ENCODE results near the gene EPHB1.
"Not testable (repeated sequence)": the region's sequence is repeated elsewhere in the genome, so short reads cannot be mapped to it uniquely, and the experiment has no call there.

EPHB1 gene

DNA sequence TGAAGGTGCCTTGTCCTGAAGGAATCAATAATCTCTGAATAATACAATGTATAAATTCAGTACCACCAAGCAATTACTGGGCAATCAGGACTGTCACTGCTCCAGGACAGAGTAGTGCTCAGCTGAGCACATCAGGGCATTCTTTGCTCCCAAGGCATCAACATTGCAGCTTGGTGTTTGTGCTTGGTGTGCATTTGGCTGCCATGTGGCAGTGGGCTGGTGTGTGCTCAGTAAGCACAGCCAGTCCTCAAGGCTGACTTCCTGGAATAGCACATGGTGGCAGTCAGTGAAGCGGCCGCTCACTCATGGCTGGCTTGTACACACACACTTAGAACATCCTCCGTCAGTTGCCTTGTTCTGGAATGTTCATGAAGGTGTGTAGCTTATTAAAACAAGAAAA, 217.0 kb downstream of the EPHB1 start:
- DNase-seq, result no peak

DNA sequence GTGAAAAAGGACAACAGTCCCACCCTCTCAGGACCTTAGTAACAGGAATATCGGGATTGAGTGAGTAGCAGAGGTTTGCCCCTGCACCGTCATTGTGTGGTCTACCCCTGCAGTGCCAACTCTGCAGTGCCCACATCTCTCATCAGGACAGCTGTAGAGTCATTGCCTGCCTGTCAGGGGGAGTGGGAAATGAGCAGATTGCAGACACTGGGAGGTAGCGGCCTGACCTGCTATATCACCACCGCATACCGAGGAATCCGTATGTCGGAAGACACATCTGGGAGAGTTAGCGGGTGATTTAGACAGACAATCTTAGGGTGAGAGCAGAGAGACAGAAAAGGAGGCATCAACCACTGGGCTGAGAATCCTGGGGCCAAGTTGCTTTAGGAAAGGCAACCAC, 218.1 kb downstream of the EPHB1 start:
- no peak for DNase-seq

- DNase-seq, result no peak
These were observed 219.5 kb downstream of the EPHB1 start for GRCh38 chr3:135014566-135014965.

DNA sequence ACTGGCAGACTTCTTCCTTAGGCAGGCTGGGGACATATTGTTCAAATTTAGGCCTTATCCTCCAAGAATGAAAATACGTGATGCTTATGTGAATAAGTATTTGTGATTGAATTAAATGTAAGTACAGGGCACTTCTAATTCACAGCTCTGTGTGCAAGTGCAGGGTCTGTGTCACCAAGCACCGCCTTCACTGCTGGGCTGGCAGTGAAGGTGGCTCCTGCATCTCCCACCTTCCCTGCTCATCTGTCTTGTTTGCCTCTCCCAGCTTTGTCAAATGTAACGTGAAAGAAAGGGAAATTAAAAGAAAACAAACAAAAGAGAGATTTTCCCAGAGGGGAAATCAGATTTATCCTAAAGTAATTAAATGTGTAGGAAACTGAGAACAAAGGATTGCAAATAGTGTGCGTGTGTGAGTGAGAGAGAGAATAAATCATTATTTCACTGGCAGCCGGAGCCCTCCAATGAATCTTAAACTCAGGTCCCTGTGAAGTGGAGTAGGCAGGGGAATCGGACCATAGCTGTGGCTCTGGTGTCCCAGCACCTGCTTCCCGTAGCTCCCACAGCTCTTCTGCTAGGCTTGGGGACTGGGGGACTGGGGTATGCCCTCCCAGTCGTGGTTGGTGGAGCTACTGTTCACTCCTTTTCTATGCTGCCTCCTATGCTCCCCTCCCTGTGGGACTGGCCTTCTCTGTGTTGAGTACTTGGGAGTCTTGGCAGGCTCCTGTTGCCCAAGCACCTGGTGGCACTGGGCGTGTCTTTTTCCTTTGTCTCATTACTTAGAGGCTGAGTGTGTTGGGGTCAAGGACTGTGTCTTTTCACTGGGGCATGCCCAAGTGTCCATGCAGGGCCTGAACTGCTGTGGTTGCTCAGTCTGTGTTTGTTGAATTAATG, 222.2 kb downstream of the EPHB1 start:
- DNase-seq, result no peak

- no peak for DNase-seq
These were observed 223.3 kb downstream of the EPHB1 start for GRCh38 chr3:135018149-135018923.

GRCh38 chr3:135020181-135020580, 225.1 kb downstream of the EPHB1 start:
- DNase-seq, result no peak

DNA sequence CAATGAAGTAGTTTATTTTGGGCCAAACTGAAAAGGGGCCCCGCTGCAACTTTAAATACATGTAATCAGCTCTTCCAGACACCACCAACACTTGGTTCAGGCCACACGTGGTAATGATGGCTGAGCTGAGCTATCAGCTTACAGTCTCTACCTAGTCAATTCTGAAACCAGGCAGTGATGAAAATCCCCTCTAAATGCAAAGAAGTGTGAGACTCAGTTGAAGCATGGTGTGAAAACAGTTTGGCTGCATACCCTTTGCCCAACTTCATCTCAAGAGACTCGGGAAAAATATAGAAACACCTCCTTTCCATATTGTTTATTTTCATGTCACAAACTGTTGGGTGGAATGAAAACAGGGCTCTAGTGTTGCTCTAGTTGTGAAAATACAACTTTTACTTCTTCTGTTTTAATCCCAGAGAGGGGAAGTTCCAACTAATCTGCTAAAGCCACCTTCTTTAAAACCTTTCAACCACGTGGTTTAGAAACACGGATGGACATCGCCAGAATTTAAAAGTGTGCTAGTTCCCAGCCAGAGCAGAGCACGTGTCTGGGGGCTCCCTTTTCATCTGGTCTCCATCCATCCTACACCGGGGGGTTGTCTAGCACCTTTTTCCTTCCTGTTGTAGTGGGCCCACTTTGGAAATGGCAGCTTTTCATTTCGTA, 229.1 kb downstream of the EPHB1 start:
- no peak for DNase-seq

DNA sequence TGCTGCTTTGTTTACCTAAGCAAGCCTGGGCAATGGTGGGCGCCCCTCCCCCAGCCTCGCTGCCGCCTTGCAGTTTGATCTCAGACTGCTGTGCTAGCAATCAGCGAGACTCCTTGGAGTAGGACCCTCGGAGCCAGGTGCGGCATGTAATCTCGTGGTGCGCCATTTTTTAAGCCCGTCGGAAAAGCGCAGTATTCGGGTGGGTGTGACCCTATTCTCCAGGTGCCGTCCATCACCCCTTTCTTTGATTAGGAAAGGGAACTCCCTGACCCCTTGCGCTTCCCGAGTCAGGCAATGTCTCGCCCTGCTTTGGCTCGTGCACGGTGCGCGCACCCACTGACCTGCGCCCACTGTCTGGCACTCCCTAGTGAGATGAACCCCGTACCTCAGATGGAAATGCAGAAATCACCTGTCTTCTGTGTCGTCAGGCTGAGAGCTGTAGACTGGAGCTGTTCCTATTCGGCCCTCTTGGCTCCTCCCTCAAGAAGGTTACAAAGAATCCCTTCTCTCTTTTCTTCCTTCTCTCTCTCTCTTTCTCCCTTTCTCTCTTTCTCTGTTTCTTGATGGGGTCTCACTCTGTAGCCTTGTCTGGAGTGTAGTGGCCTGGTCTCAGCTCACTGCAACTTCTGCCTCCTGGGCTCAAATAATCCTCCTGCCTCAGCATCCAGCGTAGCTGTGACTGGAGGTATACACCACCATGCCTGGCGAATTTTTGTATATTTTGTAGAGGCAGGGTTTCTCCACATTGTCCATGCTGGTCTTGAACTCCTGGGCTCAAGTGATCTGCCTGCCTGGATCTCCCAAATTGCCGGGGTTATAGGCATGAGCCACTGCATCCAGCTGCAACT, 235.9 kb downstream of the EPHB1 start:
- DNase-seq, result not testable (repeated sequence)

- DNase-seq, result no peak
These were observed 238.7 kb downstream of the EPHB1 start for GRCh38 chr3:135033737-135034136.

GRCh38 chr3:135034291-135034768, 239.3 kb downstream of the EPHB1 start:
- DNase-seq, result no peak

GRCh38 chr3:135034891-135035440, 239.9 kb downstream of the EPHB1 start:
- no peak for DNase-seq

GRCh38 chr3:135038186-135038585, 243.1 kb downstream of the EPHB1 start:
- DNase-seq, result no peak

GRCh38 chr3:135039536-135039935, 244.5 kb downstream of the EPHB1 start:
- not testable (repeated sequence) for DNase-seq

GRCh38 chr3:135040321-135041240, 245.5 kb downstream of the EPHB1 start:
- DNase-seq, result no peak

GRCh38 chr3:135041601-135042000, 246.5 kb downstream of the EPHB1 start:
- DNase-seq, result no peak

DNA sequence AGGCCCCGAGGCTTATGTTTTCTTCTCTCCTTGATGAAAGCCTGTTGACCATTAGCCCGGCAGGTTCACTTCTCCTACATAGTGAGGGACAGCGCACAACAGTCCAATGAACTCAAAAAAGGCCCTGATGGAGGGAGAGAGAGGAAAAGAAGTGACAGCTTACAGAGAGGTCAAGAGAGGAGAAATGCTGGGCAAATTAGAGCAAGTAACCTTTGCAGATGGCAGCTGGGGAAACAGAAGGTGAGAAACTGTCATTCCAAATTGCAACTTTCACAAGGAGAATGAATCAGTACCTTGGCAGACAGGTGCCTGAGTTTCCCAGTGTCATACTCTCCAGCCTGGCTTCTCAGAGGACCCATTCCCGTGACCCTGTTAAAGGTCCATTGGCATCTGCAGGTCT, 252.0 kb downstream of the EPHB1 start:
- no peak for DNase-seq

DNA sequence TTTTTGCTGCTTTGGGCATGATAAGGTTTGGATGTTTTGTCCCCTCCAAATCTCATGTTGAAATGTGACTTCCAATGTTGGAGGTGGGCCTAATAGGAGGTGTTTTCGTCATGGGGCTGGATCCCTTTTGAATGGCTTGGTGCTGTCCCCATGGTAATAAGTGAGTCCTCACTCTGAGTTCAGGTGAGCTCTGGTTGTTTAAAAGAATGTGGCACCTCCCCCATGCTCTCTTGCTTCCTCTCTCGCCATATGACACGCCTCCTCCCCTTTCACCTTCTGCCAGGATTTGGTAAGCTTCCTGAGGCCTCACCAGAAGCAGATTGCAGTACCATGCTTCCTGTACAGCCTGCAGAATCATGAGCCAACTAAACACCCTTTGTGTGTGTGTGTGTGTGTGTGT, 255.5 kb downstream of the EPHB1 start:
- DNase-seq, result no peak

DNA sequence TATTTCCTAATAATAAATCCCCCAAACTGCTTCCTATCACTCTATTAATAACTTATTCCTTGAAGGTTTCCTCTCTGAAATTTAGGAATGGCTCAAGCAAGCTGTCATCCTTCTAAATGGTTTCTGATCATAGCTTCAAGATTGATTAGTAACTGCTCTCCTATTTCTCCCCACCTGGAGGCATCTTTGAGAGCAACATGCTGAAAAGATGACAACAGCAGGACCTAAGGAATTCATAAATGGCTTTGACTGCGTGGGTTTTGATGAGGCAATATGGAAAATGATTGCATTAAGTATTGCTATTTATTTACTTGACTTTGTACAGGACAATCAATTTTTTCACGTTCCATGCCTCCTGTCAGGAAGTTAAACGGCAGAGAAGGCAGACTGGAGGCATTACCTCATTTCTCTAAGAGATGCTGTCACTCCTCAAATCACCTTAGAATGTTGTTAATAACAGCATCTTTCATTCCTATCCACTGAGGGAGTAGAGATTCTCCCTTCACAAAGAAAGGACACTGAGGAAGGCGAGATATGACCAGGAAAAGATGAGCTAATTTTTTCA, 256.4 kb downstream of the EPHB1 start:
- no peak for DNase-seq

GRCh38 chr3:135055449-135055848, 260.4 kb downstream of the EPHB1 start:
- DNase-seq, result no peak

GRCh38 chr3:135056084-135056730, 261.1 kb downstream of the EPHB1 start:
- no peak for DNase-seq

Measured in activated CD4-positive, CD25-positive, alpha-beta regulatory T cell treated with anti-CD3 and anti-CD28 coated beads, Interleukin-2, amount 50 U/mL, for 72 hours (primary cell).